ENCODE results near the gene HAUS7.
A peak's percentile ranks its signal among the peaks of the same experiment; 100 is the strongest.

HAUS7 gene

GRCh38 chrX:153477901-153478300 lies 7.5 kb upstream of the HAUS7 start:
- no peak for DNase-seq (ENCODE audit: low read depth in 2 of 2, low spot score in 1 of 2)

GRCh38 chrX:153477364-153477857 lies 7.0 kb upstream of the HAUS7 start:
- DNase-seq (ENCODE audit: low read depth in 2 of 2, low spot score in 1 of 2) = no peak

GRCh38 chrX:153476666-153477363 lies 6.4 kb upstream of the HAUS7 start:
- no peak for DNase-seq (ENCODE audit: low read depth in 2 of 2, low spot score in 1 of 2)

GRCh38 chrX:153475751-153476281 lies 5.4 kb upstream of the HAUS7 start:
- DNase-seq (ENCODE audit: low read depth in 2 of 2, low spot score in 1 of 2) = no peak

- no peak for DNase-seq (ENCODE audit: low read depth in 2 of 2, low spot score in 1 of 2)
Measured at GRCh38 chrX:153475271-153475670, 4.9 kb upstream of the HAUS7 start.

GRCh38 chrX:153474718-153475117 lies 4.3 kb upstream of the HAUS7 start:
- peak in 1 of 2 donors; percentile 10 for DNase-seq (ENCODE audit: low read depth in 2 of 2, low spot score in 1 of 2)

- DNase-seq (ENCODE audit: low read depth in 2 of 2, low spot score in 1 of 2) = no peak
Measured at GRCh38 chrX:153474266-153474665, 3.9 kb upstream of the HAUS7 start.

- no peak for DNase-seq (ENCODE audit: low read depth in 2 of 2, low spot score in 1 of 2)
Measured at GRCh38 chrX:153473126-153473525, 2.8 kb upstream of the HAUS7 start.

GRCh38 chrX:153471663-153472280 lies 1.4 kb upstream of the HAUS7 start:
- DNase-seq (ENCODE audit: low read depth in 2 of 2, low spot score in 1 of 2) = no peak

- DNase-seq (ENCODE audit: low read depth in 2 of 2, low spot score in 1 of 2) = peak in 1 of 2 donors; percentile 10
Measured at GRCh38 chrX:153469811-153470410, 465 bp downstream of the HAUS7 start.

- no peak for DNase-seq (ENCODE audit: low read depth in 2 of 2, low spot score in 1 of 2)
Measured at GRCh38 chrX:153468008-153468580, 2.3 kb downstream of the HAUS7 start.

GRCh38 chrX:153465691-153466380 lies 4.5 kb downstream of the HAUS7 start:
- DNase-seq (ENCODE audit: low read depth in 2 of 2, low spot score in 1 of 2) = no peak

GRCh38 chrX:153464116-153464515 lies 6.3 kb downstream of the HAUS7 start:
- DNase-seq (ENCODE audit: low read depth in 2 of 2, low spot score in 1 of 2) = no peak

- DNase-seq (ENCODE audit: low read depth in 2 of 2, low spot score in 1 of 2) = no peak
Measured at GRCh38 chrX:153463556-153463955, 6.8 kb downstream of the HAUS7 start.

GRCh38 chrX:153463031-153463430 lies 7.3 kb downstream of the HAUS7 start:
- no peak for DNase-seq (ENCODE audit: low read depth in 2 of 2, low spot score in 1 of 2)

GRCh38 chrX:153462291-153462690 lies 8.1 kb downstream of the HAUS7 start:
- no peak for DNase-seq (ENCODE audit: low read depth in 2 of 2, low spot score in 1 of 2)

GRCh38 chrX:153460826-153461225 lies 9.6 kb downstream of the HAUS7 start:
- DNase-seq (ENCODE audit: low read depth in 2 of 2, low spot score in 1 of 2) = no peak

GRCh38 chrX:153459986-153460385 lies 10.4 kb downstream of the HAUS7 start:
- DNase-seq (ENCODE audit: low read depth in 2 of 2, low spot score in 1 of 2) = no peak

GRCh38 chrX:153458476-153458875 lies 11.9 kb downstream of the HAUS7 start:
- DNase-seq (ENCODE audit: low read depth in 2 of 2, low spot score in 1 of 2) = no peak

- no peak for DNase-seq (ENCODE audit: low read depth in 2 of 2, low spot score in 1 of 2)
Measured at GRCh38 chrX:153457827-153458466, 12.4 kb downstream of the HAUS7 start.
